ENCODE results near the gene PLPP1. TPM values are rescaled to one million over a fixed set of nuclear protein-coding genes. Genes with fewer than 3 reads are reported as not detected.

Gene PLPP1
- total and polyA plus RNA-seq, 4 donors, result 23.4 to 149 (median 68.7) TPM

DNA sequence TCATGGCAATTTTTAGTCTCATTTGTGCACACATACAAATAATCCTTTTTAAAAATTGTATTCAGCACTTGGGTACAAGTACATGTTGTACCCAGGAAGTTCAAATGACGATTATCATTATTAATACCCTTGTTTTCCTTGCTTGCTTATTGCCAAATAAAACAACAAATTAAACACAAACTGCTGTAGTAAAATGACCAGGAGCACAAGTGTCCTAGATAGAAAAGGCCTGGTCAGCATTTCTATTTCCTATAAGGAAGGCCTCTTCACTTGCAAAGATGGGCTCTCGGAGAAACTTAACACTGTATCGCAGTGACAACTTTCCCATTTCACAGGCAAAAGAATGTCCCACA is 34.7 kb upstream of the PLPP1 start:
- H3K27ac ChIP-seq (ENCODE audit: low read depth in 1 of 2, low read length in 2 of 2), result no peak overlapping the region
- H3K4me3 ChIP-seq (ENCODE audit: low read depth in 1 of 3, low read length in 3 of 3), result no peak overlapping the region
- TF ChIP-seq EGR1 (IDR thresholded peaks at IDR 0.05; ENCODE audit: low read depth in 2 of 2) (no peak), FOXA1 (IDR thresholded peaks at IDR 0.05) (no peak), HNF4G (IDR thresholded peaks at IDR 0.05) (no peak), NR2F2 (IDR thresholded peaks at IDR 0.05) (peak; percentile 52), FOXA2 (IDR thresholded peaks at IDR 0.05) (no peak), RXRA (IDR thresholded peaks at IDR 0.05) (no peak), RAD21 (IDR thresholded peaks at IDR 0.05) (peak; percentile 6 to 20), GABPA (IDR thresholded peaks at IDR 0.05 in 1 of 2, conservative IDR thresholded peaks at IDR 0.05 in 1 of 2) (no peak), SP1 (IDR thresholded peaks at IDR 0.05) (peak; percentile 80), YY1 (IDR thresholded peaks at IDR 0.05) (no peak), HNF4A (conservative IDR thresholded peaks at IDR 0.05) (no peak), JUND (IDR thresholded peaks at IDR 0.05) (no peak), TAF1 (conservative IDR thresholded peaks at IDR 0.05) (no peak)
- TF ChIP-seq, protein P1, sequence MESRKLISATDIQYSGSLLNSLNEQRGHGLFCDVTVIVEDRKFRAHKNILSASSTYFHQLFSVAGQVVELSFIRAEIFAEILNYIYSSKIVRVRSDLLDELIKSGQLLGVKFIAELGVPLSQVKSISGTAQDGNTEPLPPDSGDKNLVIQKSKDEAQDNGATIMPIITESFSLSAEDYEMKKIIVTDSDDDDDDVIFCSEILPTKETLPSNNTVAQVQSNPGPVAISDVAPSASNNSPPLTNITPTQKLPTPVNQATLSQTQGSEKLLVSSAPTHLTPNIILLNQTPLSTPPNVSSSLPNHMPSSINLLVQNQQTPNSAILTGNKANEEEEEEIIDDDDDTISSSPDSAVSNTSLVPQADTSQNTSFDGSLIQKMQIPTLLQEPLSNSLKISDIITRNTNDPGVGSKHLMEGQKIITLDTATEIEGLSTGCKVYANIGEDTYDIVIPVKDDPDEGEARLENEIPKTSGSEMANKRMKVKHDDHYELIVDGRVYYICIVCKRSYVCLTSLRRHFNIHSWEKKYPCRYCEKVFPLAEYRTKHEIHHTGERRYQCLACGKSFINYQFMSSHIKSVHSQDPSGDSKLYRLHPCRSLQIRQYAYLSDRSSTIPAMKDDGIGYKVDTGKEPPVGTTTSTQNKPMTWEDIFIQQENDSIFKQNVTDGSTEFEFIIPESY (IDR thresholded peaks at IDR 0.05), result no peak
- TF ChIP-seq, protein P2, sequence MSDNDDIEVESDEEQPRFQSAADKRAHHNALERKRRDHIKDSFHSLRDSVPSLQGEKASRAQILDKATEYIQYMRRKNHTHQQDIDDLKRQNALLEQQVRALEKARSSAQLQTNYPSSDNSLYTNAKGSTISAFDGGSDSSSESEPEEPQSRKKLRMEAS (IDR thresholded peaks at IDR 0.05), result no peak
- TF ChIP-seq, protein P3, sequence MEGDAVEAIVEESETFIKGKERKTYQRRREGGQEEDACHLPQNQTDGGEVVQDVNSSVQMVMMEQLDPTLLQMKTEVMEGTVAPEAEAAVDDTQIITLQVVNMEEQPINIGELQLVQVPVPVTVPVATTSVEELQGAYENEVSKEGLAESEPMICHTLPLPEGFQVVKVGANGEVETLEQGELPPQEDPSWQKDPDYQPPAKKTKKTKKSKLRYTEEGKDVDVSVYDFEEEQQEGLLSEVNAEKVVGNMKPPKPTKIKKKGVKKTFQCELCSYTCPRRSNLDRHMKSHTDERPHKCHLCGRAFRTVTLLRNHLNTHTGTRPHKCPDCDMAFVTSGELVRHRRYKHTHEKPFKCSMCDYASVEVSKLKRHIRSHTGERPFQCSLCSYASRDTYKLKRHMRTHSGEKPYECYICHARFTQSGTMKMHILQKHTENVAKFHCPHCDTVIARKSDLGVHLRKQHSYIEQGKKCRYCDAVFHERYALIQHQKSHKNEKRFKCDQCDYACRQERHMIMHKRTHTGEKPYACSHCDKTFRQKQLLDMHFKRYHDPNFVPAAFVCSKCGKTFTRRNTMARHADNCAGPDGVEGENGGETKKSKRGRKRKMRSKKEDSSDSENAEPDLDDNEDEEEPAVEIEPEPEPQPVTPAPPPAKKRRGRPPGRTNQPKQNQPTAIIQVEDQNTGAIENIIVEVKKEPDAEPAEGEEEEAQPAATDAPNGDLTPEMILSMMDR (IDR thresholded peaks at IDR 0.05; ENCODE audit: low read depth, low read length, missing input control), result no peak
- TF ChIP-seq, protein P4, sequence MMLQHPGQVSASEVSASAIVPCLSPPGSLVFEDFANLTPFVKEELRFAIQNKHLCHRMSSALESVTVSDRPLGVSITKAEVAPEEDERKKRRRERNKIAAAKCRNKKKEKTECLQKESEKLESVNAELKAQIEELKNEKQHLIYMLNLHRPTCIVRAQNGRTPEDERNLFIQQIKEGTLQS (IDR thresholded peaks at IDR 0.05), result no peak
- TF ChIP-seq, protein P5, sequence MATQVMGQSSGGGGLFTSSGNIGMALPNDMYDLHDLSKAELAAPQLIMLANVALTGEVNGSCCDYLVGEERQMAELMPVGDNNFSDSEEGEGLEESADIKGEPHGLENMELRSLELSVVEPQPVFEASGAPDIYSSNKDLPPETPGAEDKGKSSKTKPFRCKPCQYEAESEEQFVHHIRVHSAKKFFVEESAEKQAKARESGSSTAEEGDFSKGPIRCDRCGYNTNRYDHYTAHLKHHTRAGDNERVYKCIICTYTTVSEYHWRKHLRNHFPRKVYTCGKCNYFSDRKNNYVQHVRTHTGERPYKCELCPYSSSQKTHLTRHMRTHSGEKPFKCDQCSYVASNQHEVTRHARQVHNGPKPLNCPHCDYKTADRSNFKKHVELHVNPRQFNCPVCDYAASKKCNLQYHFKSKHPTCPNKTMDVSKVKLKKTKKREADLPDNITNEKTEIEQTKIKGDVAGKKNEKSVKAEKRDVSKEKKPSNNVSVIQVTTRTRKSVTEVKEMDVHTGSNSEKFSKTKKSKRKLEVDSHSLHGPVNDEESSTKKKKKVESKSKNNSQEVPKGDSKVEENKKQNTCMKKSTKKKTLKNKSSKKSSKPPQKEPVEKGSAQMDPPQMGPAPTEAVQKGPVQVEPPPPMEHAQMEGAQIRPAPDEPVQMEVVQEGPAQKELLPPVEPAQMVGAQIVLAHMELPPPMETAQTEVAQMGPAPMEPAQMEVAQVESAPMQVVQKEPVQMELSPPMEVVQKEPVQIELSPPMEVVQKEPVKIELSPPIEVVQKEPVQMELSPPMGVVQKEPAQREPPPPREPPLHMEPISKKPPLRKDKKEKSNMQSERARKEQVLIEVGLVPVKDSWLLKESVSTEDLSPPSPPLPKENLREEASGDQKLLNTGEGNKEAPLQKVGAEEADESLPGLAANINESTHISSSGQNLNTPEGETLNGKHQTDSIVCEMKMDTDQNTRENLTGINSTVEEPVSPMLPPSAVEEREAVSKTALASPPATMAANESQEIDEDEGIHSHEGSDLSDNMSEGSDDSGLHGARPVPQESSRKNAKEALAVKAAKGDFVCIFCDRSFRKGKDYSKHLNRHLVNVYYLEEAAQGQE (IDR thresholded peaks at IDR 0.05), result no peak
- no peaks in the 10 kb centered on the region for H3K9me3 ChIP-seq (ENCODE audit: control insufficient read depth in 4 of 4, low read length in 3 of 4)
- no peaks in the 10 kb centered on the region for H3K27me3 ChIP-seq (ENCODE audit: control insufficient read depth in 4 of 4, insufficient read depth in 4 of 4, low read length in 3 of 4)
- no peak overlapping the region for H3K9ac ChIP-seq (ENCODE audit: low read depth in 1 of 2, low read length in 2 of 2)
- H3K36me3 ChIP-seq (ENCODE audit: control insufficient read depth in 4 of 4, insufficient read depth in 3 of 4, low read depth in 1 of 4, low read length in 3 of 4), result no peaks in the 10 kb centered on the region
- WGBS, result 70% methylated on average over 3 of the region's 3 CpGs
- no peaks in the 10 kb centered on the region for H3K4me1 ChIP-seq (ENCODE audit: control insufficient read depth in 4 of 4, insufficient read depth in 4 of 4, low read length in 3 of 4)
- no peak for DNase-seq (ENCODE audit: low spot score)
